ENCODE data around the gene CHGA.

Gene CHGA

DNA sequence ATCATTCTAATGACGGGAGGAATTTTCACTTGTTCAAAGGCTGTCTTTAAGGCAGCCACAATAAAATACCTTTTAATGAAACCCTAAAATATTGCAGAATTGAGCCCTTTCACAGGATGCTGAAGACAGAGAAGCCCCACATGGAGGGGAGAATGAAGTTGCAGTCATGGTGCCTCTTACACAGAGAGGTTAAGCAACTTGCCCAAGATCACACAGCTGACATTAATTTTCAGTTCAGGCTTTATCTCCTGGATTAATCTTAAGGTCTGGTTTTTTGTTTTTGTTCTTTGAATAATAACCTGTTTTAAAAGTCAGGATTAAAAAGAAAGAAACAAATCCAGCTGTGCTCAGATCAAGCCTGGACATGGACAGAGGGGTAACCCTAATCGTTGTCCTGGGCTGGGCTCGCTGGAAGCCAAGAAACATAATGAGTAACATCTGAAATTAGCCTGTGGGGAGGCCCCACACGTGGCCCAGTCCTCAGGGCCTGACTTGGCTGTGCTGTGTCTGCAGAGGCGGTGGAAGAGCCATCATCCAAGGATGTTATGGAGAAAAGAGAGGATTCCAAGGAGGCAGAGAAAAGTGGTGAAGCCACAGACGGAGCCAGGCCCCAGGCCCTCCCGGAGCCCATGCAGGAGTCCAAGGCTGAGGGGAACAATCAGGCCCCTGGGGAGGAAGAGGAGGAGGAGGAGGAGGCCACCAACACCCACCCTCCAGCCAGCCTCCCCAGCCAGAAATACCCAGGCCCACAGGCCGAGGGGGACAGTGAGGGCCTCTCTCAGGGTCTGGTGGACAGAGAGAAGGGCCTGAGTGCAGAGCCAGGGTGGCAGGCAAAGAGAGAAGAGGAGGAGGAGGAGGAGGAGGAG lies 8.0 kb downstream of the CHGA start:
- DNase-seq, result no peak

DNA sequence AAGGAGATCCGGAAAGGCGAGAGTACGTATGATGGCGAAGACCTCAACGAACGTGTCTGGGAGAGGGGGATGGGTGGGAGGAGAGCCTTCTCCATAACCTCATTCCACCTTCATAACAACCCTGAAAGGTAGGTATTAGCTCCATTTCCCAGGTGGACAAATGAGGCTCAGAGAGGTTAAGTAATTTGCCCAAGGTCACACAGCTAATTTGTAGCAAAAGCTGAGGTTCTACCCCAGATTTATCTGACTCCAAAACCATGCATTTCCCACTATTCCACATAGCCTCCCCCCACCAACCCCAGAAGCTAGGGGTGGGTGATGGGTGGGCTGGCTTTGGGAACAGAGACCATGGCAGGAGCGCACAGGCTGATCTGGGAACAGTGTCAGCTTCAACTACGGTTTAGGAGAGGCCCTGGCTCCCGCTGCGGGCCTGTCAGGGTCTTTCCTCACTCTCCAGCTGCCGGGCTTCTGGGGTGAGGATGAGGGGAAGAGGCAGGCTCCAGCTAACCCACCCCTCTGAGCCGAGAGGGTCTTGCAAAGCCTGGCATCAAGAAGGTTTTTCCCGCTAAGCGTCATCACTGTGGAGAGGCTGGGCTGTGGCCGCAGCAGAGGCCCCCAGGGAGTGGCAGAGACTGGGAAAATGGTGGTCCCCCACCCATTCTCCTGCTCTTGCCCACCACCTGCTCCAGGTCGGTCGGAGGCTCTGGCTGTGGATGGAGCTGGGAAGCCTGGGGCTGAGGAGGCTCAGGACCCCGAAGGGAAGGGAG lies 8.9 kb downstream of the CHGA start:
- no peak for DNase-seq

DNA sequence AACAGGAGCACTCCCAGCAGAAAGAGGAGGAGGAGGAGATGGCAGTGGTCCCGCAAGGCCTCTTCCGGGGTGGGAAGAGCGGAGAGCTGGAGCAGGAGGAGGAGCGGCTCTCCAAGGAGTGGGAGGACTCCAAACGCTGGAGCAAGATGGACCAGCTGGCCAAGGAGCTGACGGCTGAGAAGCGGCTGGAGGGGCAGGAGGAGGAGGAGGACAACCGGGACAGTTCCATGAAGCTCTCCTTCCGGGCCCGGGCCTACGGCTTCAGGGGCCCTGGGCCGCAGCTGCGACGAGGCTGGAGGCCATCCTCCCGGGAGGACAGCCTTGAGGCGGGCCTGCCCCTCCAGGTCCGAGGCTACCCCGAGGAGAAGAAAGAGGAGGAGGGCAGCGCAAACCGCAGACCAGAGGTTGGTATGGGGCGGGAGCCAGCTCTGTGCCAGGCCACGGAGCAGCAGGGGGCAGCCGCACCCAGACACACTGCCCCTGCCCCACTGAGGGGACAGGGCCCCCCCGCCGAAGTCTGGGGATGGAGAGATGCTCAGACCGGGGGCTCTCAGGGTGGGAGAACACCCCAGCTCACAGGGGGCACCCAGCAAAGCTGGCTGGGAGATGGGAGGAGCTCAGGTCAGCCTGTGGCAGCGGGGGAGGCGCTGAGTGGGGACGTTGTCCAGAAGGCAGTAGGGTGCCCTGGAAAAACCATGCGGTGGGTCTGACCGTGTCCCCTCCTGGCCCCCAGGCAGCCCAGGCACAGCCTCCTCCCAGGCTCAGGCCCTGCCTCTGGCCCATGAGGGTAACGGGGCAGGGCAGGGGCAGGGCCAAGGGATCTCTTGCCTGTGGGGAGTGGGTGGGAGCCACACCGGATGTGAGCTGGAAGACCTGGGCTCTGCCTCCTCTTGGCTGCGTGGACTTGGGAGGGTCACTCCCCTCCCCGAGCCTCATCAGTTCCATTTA lies 9.8 kb downstream of the CHGA start:
- DNase-seq, result no peak

DNA sequence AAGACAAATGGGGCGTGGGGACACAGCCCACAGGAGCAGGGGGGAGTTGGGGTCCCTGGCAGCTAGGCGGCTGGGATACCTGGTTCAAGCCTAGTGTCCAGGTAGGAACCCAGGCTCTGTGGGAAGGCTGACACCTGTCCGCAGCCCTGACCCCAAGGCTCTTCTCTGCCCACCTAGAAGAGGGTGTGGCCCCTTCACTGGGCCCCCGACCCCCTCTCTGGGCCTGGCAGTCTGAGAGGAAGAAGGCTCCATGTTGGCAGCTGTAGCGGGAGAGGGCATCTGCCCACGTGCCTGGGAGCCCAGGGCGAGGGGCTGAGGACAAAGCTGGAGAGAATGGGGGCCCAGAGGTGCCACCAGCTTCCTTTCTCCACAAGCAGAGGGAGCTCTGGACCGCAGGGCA lies 10.5 kb downstream of the CHGA start:
- no peak for DNase-seq

- no peak for DNase-seq
Observed at GRCh38 chr14:92934196-92935085, 11.5 kb downstream of the CHGA start.

- DNase-seq, result no peak
Observed at GRCh38 chr14:92935446-92935845, 12.5 kb downstream of the CHGA start.

DNA sequence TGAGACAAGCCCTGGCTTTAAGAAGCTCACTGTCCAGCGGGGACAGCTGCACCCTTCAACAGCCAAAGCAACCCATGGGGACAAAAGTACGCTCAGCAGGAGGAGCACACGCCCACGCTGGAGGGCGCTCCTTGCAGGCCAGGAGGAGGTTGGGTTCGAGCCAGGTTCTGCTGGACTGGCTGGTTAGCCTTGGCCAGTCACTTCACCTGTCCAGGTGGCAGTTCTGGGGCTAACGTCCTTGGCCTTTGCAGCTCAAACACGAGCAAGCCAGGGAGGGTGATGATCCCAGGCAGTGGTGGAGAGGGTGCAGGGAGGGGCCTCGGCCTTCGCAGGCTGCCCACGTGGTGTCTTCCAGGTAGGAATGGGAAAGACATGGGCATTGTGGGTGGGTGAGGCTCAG lies 13.1 kb downstream of the CHGA start:
- no peak for DNase-seq

GRCh38 chr14:92937051-92937937 lies 14.3 kb downstream of the CHGA start:
- no peak for DNase-seq

DNA sequence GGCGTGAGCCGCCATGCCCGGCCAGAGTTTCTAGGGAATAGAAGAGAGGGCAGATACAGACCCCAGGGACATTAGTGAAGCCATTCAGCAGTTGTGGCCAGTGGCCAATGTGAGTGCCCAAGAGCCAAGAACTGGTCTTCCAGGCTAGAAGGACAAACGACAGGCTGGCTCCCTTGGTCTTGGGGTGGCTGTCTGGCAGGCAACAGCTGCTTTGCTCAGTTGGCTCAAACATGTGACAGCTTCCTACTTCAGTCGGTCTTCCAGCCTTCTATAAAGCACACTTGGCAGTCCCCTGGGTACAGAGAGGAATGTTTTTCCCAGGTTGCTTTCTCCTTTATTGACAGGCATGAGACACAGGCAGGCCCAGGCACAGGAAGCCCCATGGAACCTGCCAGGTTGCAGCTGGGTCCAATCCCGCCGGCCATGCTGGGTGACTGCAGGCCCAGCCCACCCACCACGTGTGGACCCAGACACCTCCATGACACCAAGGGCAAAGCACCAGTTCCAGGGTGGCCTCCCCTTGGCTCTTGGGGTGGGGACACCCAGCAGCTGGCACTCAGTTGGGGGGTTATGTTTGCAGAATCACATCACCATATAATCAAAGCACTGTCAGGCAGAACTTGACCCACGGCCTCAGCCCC lies 15.4 kb downstream of the CHGA start:
- no peak for DNase-seq

- no peak for DNase-seq
Observed at GRCh38 chr14:92938890-92939671, 16.1 kb downstream of the CHGA start.

GRCh38 chr14:92939699-92940098 lies 16.7 kb downstream of the CHGA start:
- no peak for DNase-seq

DNA sequence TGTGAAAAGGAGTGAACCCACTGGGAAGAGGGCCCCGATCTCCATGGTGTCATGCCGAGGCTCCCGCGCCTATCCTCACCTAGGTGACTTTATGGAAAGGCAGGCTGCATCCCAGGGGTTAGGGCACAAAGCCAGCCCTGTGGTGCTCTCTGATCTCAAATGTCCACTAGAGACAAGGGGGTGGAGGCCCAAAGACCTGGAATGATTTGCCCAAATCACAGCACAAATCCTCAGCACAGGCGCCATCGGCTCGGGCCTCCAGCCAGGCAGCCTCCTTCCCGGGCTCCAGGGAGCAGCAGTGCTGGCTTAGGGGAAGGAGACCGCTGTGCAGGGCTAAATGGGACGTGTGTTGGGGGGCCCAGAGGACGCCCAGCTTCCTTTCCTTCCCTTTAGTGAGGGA lies 17.6 kb downstream of the CHGA start:
- DNase-seq, result no peak

GRCh38 chr14:92941531-92941930 lies 18.6 kb downstream of the CHGA start:
- DNase-seq, result no peak

- no peak for DNase-seq
Observed at GRCh38 chr14:92942136-92942535, 19.2 kb downstream of the CHGA start.

- DNase-seq, result no peak
Observed at GRCh38 chr14:92942576-92942975, 19.6 kb downstream of the CHGA start.

DNA sequence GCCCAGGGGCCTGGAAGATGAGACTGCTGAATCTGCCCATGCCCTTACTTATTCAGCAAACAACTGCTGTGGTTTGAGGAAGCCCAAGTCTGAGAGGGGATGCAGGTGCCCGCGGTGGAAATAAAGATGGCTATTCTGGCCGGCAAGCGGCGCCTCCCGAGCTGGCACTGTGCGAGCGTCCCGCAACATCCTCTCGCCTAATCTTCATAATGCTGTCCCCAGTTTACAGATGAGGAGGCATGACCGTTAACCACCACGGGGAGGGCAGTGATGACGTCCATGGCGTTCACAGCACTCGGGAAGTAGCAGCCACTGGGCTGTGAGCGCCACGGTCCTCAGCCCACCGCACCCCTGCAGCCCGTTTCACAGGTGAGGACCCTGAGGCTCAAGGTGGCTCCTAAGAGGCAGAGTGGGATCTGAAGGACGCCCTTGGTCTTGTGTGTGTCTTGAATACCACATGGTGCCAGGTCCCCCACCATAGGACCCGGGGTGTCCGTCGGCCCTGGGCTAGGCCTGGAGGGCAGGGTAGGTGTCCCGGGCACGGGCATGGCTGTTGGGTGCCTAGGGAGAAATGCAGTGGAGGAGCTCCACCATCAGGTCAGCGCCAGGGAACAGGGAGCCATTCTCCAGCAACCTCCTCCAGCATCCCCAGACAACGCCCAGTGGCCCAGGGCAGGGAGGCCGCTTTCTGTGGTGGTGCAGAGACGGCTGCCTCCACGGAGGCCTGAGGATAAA lies 20.2 kb downstream of the CHGA start:
- DNase-seq, result no peak

- no peak for DNase-seq
Observed at GRCh38 chr14:92943855-92944570, 21.1 kb downstream of the CHGA start.

DNA sequence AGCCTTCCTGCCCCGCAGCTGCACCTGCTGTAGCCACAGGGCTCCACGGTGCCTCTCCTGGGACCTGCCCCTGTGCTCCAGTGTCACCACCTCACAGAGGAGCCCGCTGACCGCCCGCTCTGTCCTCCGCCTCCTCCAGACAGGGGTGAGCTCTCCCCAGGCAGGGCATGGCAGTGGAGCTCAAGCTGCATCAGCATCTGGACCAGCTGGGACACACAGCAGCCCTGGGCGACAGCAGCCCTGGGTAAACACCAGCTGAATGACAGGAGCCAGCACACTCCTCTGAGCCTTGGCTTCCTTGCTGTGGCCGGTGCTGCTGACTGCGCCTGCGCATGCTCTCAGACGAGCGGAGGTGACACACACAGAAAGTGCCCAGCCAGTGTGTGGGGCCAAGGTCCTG lies 22.0 kb downstream of the CHGA start:
- no peak for DNase-seq

Data from activated T-cell treated with anti-CD3 and anti-CD28 coated beads, Interleukin-2, amount 50 U/mL, for 1 hour (primary cell).